WTC11 (cell line): ENCODE data around the gene PROZ.
"Not testable (repeated sequence)": the region's sequence is repeated elsewhere in the genome, so short reads cannot be mapped to it uniquely, and the experiment has no call there.

ENCODE experiments used
- CTCF ChIP-seq: fragments of 200-600 bp; IDR thresholded peaks from 2 replicates; pipeline ENCODE4 v1.8.0; 2022; ENCODE audit warnings: antibody characterized with exemption
- FOXP1 ChIP-seq: sonication (generic); formaldehyde crosslinking; IDR thresholded peaks from 2 replicates; pipeline ENCODE4 v1.8.0; 2022; ENCODE audit warnings: missing genetic modification reagents, mild to moderate bottlenecking, moderate library complexity, borderline replicate concordance

DNA sequence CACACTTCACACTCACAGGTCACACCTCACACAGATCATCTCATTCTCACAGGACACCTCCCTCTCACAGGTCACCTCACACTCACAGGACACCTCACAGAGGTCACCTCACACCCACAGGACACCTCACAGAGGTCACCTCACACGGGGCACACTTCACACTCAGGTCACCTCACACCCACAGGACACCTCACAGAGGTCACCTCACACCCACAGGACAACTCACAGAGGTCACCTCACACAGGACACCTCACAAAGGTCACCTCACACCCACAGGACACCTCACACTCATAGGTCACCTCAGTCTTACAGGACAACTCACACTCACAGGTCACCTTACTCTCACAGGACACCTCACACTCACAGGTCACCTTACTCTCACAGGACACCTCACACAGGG is 46.0 kb upstream of the PROZ start:
- not testable (repeated sequence) for TF ChIP-seq FOXP1 (CRISPR knock-in tag); CTCF
